ENCODE results near the gene LTBP2.

The LTBP2 gene

GRCh38 chr14:74587363-74587707 lies 24.7 kb downstream of the LTBP2 start:
- DNase-seq: no peak

GRCh38 chr14:74586681-74587362 lies 25.2 kb downstream of the LTBP2 start:
- DNase-seq: no peak

GRCh38 chr14:74585406-74586335 lies 26.4 kb downstream of the LTBP2 start:
- no peak for DNase-seq

- no peak for DNase-seq
Measured at GRCh38 chr14:74584951-74585350, 27.1 kb downstream of the LTBP2 start.

- DNase-seq: no peak
Measured at GRCh38 chr14:74583689-74584434, 28.2 kb downstream of the LTBP2 start.

GRCh38 chr14:74582910-74583581 lies 29.0 kb downstream of the LTBP2 start:
- DNase-seq: no peak

- DNase-seq: no peak
Measured at GRCh38 chr14:74580275-74580672, 31.8 kb downstream of the LTBP2 start.

GRCh38 chr14:74579447-74580274 lies 32.4 kb downstream of the LTBP2 start:
- DNase-seq: no peak

GRCh38 chr14:74578479-74578878 lies 33.6 kb downstream of the LTBP2 start:
- no peak for DNase-seq

GRCh38 chr14:74577948-74578275 lies 34.1 kb downstream of the LTBP2 start:
- no peak for DNase-seq

GRCh38 chr14:74577247-74577947 lies 34.6 kb downstream of the LTBP2 start:
- no peak for DNase-seq

GRCh38 chr14:74575936-74576335 lies 36.1 kb downstream of the LTBP2 start:
- DNase-seq: no peak

- no peak for DNase-seq
Measured at GRCh38 chr14:74575507-74575906, 36.5 kb downstream of the LTBP2 start.

- no peak for DNase-seq
Measured at GRCh38 chr14:74574706-74575105, 37.3 kb downstream of the LTBP2 start.

- DNase-seq: no peak
Measured at GRCh38 chr14:74574090-74574433, 38.0 kb downstream of the LTBP2 start.

- no peak for DNase-seq
Measured at GRCh38 chr14:74573421-74574089, 38.5 kb downstream of the LTBP2 start.

- DNase-seq: no peak
Measured at GRCh38 chr14:74572726-74573301, 39.2 kb downstream of the LTBP2 start.

- DNase-seq: peak in 1 of 2 experiments; percentile 3
Measured at GRCh38 chr14:74571901-74572725, 39.9 kb downstream of the LTBP2 start.

GRCh38 chr14:74571441-74571841 lies 40.6 kb downstream of the LTBP2 start:
- no peak for DNase-seq

- no peak for DNase-seq
Measured at GRCh38 chr14:74570696-74571095, 41.3 kb downstream of the LTBP2 start.

All from Kasumi-1 (cell line).